Upper lobe of left lung (tissue), 4 donors: ENCODE data around the gene HDHD5.

Source experiments
- EP300 ChIP-seq, 4 donors: sonication (generic); formaldehyde crosslinking; IDR thresholded peaks; one replicate each; pipeline ENCODE4 v1.5.1; 2017; ENCODE audit warnings: antibody characterized with exemption in 4 of 4, control low read depth in 2 of 4
- POLR2A ChIP-seq, 4 donors: fragments of 450-650 bp; IDR thresholded peaks; one replicate each; pipeline ENCODE4 v1.5.1; 2016 to 2017; ENCODE audit warnings: antibody characterized with exemption in 4 of 4, mild to moderate bottlenecking in 2 of 4
- POLR2AphosphoS5 ChIP-seq, 2 donors: sonication (generic); formaldehyde crosslinking; IDR thresholded peaks; one replicate each; pipeline ENCODE4 v1.5.1; 2017; ENCODE audit warnings: antibody characterized with exemption in 2 of 2
- TF ChIP-seq, protein P1 (sequence below), 6 experiments: fragments of 450-650 bp in 4 of 6; fragments of 200-600 bp in 2 of 6; sonication (generic) in 2 of 6; IDR thresholded peaks; one replicate each; pipeline ENCODE4 v1.5.1; 2016 to 2019; ENCODE audit warnings: antibody characterized with exemption in 6 of 6

DNA sequence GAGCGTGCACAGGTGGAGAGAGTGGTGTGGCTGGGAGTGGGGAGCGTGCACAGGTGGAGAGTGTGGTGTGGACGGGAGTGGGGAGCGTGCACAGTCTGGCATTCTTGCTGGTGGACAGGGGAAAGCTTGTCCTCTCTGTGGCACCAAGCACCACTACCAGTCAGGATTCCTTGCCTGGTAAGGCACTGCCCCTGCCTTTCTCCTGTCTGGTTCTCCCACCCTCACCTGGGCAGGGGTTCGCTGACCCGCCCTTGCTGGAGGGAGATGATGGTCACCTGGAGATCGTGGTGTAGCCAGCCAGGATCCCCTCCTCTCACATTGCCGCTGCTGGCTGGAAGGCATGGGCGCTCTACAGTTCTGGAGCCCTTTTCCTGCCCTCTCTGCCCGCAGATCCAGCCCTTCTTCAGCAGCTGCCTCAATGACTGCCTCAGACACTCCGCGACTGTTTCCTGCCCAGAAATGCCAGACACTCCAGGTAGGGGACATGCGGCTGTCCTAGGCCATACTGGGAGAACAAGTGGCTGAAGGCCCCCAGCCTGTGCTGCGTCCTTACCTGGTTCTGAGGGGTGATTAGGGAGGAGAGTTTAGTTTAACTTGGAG, 54.6 kb downstream of the HDHD5 start:
- TF ChIP-seq POLR2AphosphoS5 (IDR thresholded peaks at IDR 0.05): no peak
- TF ChIP-seq EP300 (IDR thresholded peaks at IDR 0.05): no peak
- TF ChIP-seq, protein P1, sequence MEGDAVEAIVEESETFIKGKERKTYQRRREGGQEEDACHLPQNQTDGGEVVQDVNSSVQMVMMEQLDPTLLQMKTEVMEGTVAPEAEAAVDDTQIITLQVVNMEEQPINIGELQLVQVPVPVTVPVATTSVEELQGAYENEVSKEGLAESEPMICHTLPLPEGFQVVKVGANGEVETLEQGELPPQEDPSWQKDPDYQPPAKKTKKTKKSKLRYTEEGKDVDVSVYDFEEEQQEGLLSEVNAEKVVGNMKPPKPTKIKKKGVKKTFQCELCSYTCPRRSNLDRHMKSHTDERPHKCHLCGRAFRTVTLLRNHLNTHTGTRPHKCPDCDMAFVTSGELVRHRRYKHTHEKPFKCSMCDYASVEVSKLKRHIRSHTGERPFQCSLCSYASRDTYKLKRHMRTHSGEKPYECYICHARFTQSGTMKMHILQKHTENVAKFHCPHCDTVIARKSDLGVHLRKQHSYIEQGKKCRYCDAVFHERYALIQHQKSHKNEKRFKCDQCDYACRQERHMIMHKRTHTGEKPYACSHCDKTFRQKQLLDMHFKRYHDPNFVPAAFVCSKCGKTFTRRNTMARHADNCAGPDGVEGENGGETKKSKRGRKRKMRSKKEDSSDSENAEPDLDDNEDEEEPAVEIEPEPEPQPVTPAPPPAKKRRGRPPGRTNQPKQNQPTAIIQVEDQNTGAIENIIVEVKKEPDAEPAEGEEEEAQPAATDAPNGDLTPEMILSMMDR (IDR thresholded peaks at IDR 0.05): no peak
- TF ChIP-seq POLR2A (IDR thresholded peaks at IDR 0.05): no peak
